ENCODE data around the gene LRGUK. TPM values are rescaled to one million over a fixed set of nuclear protein-coding genes. Genes with fewer than 3 reads are reported as not detected.

The LRGUK gene
- total RNA-seq, 3 donors from 2014 or later (not counting 1 experiment from before 2014, with no cell fraction given): 0.90 to 1.7 (median 0.92) TPM

DNA sequence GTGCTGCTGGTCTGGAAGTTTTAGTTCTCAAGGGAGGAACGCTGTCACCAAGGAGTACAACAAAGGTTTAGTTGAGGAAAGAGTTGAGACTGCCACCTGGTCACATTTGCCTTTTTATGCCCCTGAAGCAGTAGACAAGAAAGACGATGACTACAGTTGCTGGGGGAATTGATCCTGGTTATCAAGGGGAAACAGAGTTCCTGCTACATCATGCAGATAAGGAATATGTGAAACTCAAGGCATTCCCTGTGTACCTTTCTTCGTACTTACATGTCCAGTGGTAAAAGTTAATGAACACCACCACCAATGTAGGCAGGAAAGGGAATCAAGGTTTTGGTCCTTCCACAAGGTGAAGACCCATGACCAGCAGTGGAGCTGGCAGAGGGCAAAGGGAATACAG lies 157.8 kb downstream of the LRGUK start:
- no peaks in the 10 kb centered on the region for H3K9me3 ChIP-seq (ENCODE audit: control insufficient read depth, insufficient read depth, low read length)
- Mint-ChIP-seq H3K4me3 (no peak overlapping the region), H3K27ac (no peak overlapping the region), H3K36me3 (no peaks in the 10 kb centered on the region), H3K27me3 (ENCODE audit: low read depth in 2 of 2) (peaks cover 8 to 39% of the 10 kb centered on the region in 2 donors), H3K4me1 (no peaks in the 10 kb centered on the region), H3K9me3 (no peaks in the 10 kb centered on the region)
- intact Hi-C loops (cut with micrococcal nuclease): no loop called here
- H3K27ac ChIP-seq (ENCODE audit: low read length): no peak overlapping the region
- TF ChIP-seq, protein P1, sequence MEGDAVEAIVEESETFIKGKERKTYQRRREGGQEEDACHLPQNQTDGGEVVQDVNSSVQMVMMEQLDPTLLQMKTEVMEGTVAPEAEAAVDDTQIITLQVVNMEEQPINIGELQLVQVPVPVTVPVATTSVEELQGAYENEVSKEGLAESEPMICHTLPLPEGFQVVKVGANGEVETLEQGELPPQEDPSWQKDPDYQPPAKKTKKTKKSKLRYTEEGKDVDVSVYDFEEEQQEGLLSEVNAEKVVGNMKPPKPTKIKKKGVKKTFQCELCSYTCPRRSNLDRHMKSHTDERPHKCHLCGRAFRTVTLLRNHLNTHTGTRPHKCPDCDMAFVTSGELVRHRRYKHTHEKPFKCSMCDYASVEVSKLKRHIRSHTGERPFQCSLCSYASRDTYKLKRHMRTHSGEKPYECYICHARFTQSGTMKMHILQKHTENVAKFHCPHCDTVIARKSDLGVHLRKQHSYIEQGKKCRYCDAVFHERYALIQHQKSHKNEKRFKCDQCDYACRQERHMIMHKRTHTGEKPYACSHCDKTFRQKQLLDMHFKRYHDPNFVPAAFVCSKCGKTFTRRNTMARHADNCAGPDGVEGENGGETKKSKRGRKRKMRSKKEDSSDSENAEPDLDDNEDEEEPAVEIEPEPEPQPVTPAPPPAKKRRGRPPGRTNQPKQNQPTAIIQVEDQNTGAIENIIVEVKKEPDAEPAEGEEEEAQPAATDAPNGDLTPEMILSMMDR (IDR thresholded peaks at IDR 0.05): no peak
- DNase-seq (no peak), ATAC-seq (no peak)
- H3K36me3 ChIP-seq (ENCODE audit: control insufficient read depth, insufficient read depth, low read length): no peaks in the 10 kb centered on the region
- H3K27me3 ChIP-seq (ENCODE audit: control insufficient read depth, insufficient read depth, low read length): no peaks in the 10 kb centered on the region
- no peak overlapping the region for H3K4me3 ChIP-seq (ENCODE audit: low read length)
- H3K4me1 ChIP-seq (ENCODE audit: control insufficient read depth, insufficient read depth, low read length): no peaks in the 10 kb centered on the region
- 42% methylated on average over 3 of the region's 3 CpGs for WGBS (ENCODE audit: insufficient coverage)

DNA sequence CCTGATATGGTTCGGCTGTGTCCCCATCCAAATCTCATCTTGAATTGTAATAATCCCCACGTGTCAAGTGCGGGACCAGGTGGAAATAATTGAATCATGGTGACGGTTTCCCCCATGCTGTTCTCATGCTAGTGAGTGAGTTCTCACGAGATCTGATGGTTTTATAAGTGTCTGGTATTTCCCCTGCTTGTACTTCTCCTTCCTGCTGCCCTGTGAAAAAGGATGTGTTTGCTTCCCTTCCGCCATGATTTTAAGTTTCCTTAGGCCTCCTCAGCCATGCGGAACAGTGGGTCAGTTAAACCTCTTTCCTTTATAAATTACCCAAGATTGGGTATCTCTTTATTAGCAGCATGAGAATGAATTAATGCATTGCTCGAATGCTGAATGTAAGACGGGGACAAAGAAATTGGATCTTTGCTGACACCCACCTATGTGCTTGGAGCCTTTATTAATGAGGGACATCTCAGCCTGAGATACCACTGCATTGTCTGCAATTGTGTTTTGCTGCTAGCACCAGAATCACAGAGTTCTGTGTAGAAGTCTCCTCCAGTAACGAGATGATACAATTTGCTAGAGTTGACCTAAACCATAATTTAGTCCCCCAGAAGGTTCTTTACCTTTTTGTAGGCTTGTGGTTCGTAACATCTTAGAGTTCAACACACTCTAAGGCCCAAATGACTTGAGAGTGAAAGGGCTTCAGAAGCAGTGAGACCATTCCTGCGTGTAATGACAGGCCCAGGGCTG lies 160.9 kb downstream of the LRGUK start:
- Mint-ChIP-seq H3K27me3 (ENCODE audit: low read depth in 2 of 2) (peaks cover 4 to 15% of the 10 kb centered on the region in 2 donors), H3K4me3 (no peak overlapping the region), H3K27ac (no peak overlapping the region), H3K4me1 (no peaks in the 10 kb centered on the region), H3K9me3 (no peaks in the 10 kb centered on the region), H3K36me3 (no peaks in the 10 kb centered on the region)
- intact Hi-C loops (cut with micrococcal nuclease): no loop called here
- no peak for ATAC-seq
- H3K27ac ChIP-seq (ENCODE audit: low read length): no peak overlapping the region
- no peaks in the 10 kb centered on the region for H3K9me3 ChIP-seq (ENCODE audit: control insufficient read depth, insufficient read depth, low read length)
- H3K4me3 ChIP-seq (ENCODE audit: low read length): no peak overlapping the region
- 79% methylated on average over 12 of the region's 12 CpGs for WGBS (ENCODE audit: insufficient coverage)
- TF ChIP-seq, protein P1 (IDR thresholded peaks at IDR 0.05): no peak
- no peak for DNase-seq
- H3K36me3 ChIP-seq (ENCODE audit: control insufficient read depth, insufficient read depth, low read length): no peaks in the 10 kb centered on the region
- no peaks in the 10 kb centered on the region for H3K27me3 ChIP-seq (ENCODE audit: control insufficient read depth, insufficient read depth, low read length)
- H3K4me1 ChIP-seq (ENCODE audit: control insufficient read depth, insufficient read depth, low read length): no peaks in the 10 kb centered on the region

DNA sequence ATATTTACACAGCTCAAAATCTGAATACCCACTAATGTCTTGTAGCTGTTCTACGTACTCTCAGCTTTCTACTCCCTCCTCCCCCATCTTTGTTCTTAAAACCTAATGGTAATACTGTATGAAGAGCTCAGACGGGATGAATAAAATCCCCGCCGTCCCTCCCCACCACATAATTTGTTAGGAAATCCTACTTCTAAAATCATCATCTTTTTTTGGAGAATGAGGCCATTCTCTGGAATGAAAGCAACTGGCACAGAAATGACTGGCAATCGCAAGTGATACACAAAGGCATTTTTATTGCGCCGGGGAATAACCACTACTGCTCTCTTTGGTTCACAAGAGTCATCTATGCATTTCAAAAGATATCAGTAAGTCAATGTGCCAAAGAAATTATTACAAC lies 162.3 kb downstream of the LRGUK start:
- intact Hi-C loops (cut with micrococcal nuclease): no loop called here
- ATAC-seq (no peak), DNase-seq (no peak)
- Mint-ChIP-seq H3K9me3 (no peaks in the 10 kb centered on the region), H3K4me3 (no peak overlapping the region), H3K27ac (no peak overlapping the region), H3K27me3 (ENCODE audit: low read depth in 2 of 2) (peaks cover 0 to 5% of the 10 kb centered on the region in 2 donors), H3K36me3 (peaks cover 6% of the 10 kb centered on the region), H3K4me1 (no peaks in the 10 kb centered on the region)
- Histone ChIP-seq H3K9me3 (ENCODE audit: control insufficient read depth, insufficient read depth, low read length) (no peaks in the 10 kb centered on the region), H3K27me3 (ENCODE audit: control insufficient read depth, insufficient read depth, low read length) (no peaks in the 10 kb centered on the region), H3K4me3 (ENCODE audit: low read length) (no peak overlapping the region), H3K36me3 (ENCODE audit: control insufficient read depth, insufficient read depth, low read length) (peaks cover 4% of the 10 kb centered on the region), H3K27ac (ENCODE audit: low read length) (no peak overlapping the region), H3K4me1 (ENCODE audit: control insufficient read depth, insufficient read depth, low read length) (peaks cover 2% of the 10 kb centered on the region)
- WGBS (ENCODE audit: insufficient coverage): 93% methylated on average over 7 of the region's 7 CpGs
- TF ChIP-seq, protein P1 (IDR thresholded peaks at IDR 0.05): no peak

- TF ChIP-seq, protein P1 (IDR thresholded peaks at IDR 0.05): no peak
- no peaks in the 10 kb centered on the region for H3K9me3 ChIP-seq (ENCODE audit: control insufficient read depth, insufficient read depth, low read length)
- peaks cover 2% of the 10 kb centered on the region for H3K4me1 ChIP-seq (ENCODE audit: control insufficient read depth, insufficient read depth, low read length)
- peaks cover 6% of the 10 kb centered on the region for H3K36me3 ChIP-seq (ENCODE audit: control insufficient read depth, insufficient read depth, low read length)
- H3K27me3 ChIP-seq (ENCODE audit: control insufficient read depth, insufficient read depth, low read length): no peaks in the 10 kb centered on the region
- no peak for DNase-seq
- intact Hi-C loops (cut with micrococcal nuclease): no loop called here
- peaks cover 10% of the 10 kb centered on the region for H3K36me3 Mint-ChIP-seq
- ATAC-seq: no peak
- H3K27ac Mint-ChIP-seq: no peak overlapping the region
- no peak overlapping the region for H3K27ac ChIP-seq (ENCODE audit: low read length)
- H3K9me3 Mint-ChIP-seq: no peaks in the 10 kb centered on the region
- H3K4me3 Mint-ChIP-seq: no peak overlapping the region
- H3K27me3 Mint-ChIP-seq (ENCODE audit: low read depth in 2 of 2): peaks cover 0 to 1% of the 10 kb centered on the region in 2 donors
- H3K4me1 Mint-ChIP-seq: no peaks in the 10 kb centered on the region
- 92% methylated on average over 2 of the region's 2 CpGs for WGBS (ENCODE audit: insufficient coverage)
- no peak overlapping the region for H3K4me3 ChIP-seq (ENCODE audit: low read length)
Measured at GRCh38 chr7:134289841-134290240, 162.7 kb downstream of the LRGUK start.

Data from natural killer cell (primary cell).